Lower lobe of right lung (tissue), 2 donors: ENCODE measurements around the gene TBC1D7. TPM values are rescaled to one million over a fixed set of nuclear protein-coding genes. Genes with fewer than 3 reads are reported as not detected.
A peak's percentile ranks its signal among the peaks of the same experiment; 100 is the strongest.

ENCODE experiments used
- ATAC-seq, 2 donors: fragments of 200-7000 bp; cut with Tn5 transposase; one replicate each; pipeline ENCODE4 v1.9.1; 2020 to 2022; ENCODE audit warnings: mild to moderate bottlenecking in 2 of 2, moderate library complexity in 2 of 2
- DNase-seq: peaks from one replicate; pipeline ENCODE4 v3.0.0-alpha.2; 2020
- H3K27ac ChIP-seq: fragments of 200-600 bp; one replicate; pipeline ENCODE4 v1.8.0; 2022
- H3K27me3 ChIP-seq: fragments of 200-600 bp; one replicate; pipeline ENCODE4 v1.8.0; 2022; ENCODE audit warnings: low read depth
- H3K36me3 ChIP-seq: fragments of 200-600 bp; one replicate; pipeline ENCODE4 v1.8.0; 2022; ENCODE audit warnings: mild to moderate bottlenecking
- H3K4me1 ChIP-seq: fragments of 200-600 bp; one replicate; pipeline ENCODE4 v1.8.0; 2022
- H3K4me3 ChIP-seq: fragments of 200-600 bp; one replicate; pipeline ENCODE4 v1.8.0; 2022; ENCODE audit warnings: mild to moderate bottlenecking
- H3K9me3 ChIP-seq: fragments of 200-600 bp; one replicate; pipeline ENCODE4 v1.8.0; 2022
- intact Hi-C: fragments of 100-400 bp; cut with DNase I; formaldehyde crosslinking; loops from one replicate; pipeline ENCODE4 v1.11.0; 2022
- total RNA-seq: library from RNA; stranded (reverse); fragmentation: NEBNext Ultra II Directional; extraction: Animal tissue kit (Norgen Biotek cat#: 25700); gene quantifications from one replicate; pipeline ENCODE4 v1.2.1, GENCODE V29; 2021
- TF ChIP-seq, protein P1 (sequence below): fragments of 200-600 bp; IDR thresholded peaks from one replicate; pipeline ENCODE4 v1.8.0; 2022; ENCODE audit warnings: antibody characterized with exemption, mild to moderate bottlenecking
- donor health status: DM: no; HTN: yes; CAD: no; lungs with severe emphysema.

The TBC1D7 gene
- total RNA-seq, 1 donor from 2014 or later = 18.8 TPM

DNA sequence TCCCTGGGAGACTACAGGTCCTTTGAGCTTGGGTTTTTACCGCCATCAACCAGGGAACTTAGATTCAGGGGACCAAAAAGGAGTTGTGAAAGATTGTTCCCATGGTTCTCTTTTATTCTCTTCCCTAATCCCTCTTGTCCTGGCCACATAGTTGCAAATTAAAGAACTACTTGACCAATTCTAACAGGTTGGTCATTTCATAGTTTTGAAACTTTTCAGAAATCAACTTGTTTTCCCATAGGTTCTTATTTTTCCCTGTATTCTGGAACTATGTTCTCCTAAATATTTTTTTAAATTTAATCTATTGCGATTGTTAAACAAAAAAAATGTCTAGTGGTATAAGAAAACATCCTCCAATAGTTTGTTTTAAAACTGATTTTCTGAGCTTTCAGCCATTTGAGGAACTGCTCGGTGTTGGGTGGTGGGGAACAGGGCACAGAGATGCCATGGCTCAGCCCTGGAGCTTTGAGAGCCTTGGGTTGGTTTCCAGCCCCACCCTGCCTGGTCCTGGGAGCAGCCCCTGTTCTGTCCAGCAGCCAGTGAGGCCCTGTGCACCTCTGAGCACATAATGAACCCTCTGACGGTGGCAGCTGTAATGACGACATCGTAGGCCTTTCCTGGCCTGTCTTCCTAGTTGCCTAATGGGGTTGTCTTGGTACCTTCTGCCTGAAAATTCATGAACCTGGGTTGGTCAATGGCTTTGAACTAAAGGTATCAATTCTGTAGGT, 53.5 kb downstream of the TBC1D7 start:
- Histone ChIP-seq H3K27me3 (no peaks in the 10 kb centered on the region), H3K27ac (no peak overlapping the region), H3K9me3 (no peaks in the 10 kb centered on the region), H3K4me1 (no peaks in the 10 kb centered on the region), H3K4me3 (peak overlapping the region; percentile 38), H3K36me3 (peaks cover 41% of the 10 kb centered on the region)
- ATAC-seq (no peak), DNase-seq (no peak)
- intact Hi-C loops = no loop called here
- TF ChIP-seq, protein P1, sequence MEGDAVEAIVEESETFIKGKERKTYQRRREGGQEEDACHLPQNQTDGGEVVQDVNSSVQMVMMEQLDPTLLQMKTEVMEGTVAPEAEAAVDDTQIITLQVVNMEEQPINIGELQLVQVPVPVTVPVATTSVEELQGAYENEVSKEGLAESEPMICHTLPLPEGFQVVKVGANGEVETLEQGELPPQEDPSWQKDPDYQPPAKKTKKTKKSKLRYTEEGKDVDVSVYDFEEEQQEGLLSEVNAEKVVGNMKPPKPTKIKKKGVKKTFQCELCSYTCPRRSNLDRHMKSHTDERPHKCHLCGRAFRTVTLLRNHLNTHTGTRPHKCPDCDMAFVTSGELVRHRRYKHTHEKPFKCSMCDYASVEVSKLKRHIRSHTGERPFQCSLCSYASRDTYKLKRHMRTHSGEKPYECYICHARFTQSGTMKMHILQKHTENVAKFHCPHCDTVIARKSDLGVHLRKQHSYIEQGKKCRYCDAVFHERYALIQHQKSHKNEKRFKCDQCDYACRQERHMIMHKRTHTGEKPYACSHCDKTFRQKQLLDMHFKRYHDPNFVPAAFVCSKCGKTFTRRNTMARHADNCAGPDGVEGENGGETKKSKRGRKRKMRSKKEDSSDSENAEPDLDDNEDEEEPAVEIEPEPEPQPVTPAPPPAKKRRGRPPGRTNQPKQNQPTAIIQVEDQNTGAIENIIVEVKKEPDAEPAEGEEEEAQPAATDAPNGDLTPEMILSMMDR = no peak

DNA sequence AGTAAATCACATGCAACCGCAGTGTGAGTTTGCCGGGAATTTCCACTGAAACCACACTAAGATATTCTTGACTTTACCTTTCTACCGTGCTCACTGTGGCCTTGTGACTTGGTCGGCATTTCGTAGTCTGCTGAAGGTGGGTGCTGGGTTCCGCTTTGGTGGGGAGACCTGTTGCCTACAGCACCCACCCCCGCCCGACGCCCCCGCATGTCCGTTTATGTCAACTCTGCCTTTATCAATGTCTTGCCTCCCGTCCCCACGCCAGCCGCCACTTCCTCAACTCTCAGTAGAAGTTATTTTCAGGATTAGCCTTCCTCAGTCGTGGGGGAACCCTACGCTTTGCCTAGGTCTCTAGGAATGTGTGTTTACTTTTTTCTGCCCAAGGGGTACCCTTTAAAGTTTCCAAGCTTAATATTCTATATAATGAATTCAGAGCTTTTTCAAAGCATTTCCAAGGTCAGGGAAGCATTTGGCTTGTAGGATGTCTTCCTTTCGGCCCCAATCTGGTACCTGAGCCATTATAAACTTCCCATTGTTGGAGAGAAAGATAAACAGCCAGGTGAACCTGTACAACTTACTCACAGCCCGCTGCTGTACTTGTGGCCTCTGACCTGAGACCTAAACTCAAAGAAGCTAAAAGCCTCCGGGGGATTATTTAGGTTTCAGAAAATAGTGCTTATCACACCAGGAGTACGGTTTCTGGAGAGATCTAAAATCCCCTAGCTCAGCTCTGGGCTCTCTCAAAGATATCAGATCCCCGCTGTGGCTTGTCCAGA, 54.2 kb downstream of the TBC1D7 start:
- intact Hi-C loops = no loop called here
- H3K4me3 ChIP-seq = peak overlapping the region; percentile 38

DNA sequence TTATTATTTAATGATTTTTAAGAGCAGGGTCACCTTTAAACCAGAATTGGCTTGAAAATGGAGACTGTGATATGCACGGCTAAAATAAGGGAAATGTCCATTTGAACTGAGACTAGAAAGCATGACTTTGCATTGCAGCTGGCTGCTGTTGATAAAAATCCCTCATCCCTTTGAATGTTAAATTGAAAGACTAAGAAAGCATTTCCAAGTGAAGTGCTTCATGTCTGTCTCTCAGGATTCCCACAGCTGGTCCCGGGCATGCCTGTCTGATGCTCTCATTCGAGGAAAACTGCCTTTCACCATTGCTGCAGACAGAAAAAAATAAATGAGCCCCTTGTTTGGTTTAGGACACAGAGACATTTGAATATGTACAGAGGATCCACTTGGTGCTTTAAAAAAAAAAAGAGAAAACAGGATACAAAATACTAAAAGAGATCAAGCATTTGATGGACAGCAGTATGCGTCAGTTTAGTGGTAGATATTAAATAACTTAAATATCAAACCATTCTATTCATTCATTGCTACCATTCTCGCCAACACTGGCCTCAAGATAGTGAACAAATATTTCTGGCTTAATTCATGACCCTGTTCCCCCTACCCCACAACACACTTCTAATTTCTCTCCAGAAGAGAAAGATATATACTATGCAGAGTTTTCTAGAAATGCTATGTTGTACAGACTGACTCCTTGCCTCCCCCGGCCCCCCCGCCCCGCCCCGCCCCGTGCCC, 55.0 kb downstream of the TBC1D7 start:
- intact Hi-C loops = no loop called here
- Histone ChIP-seq H3K9me3 (no peaks in the 10 kb centered on the region), H3K36me3 (peaks cover 27% of the 10 kb centered on the region), H3K27me3 (no peaks in the 10 kb centered on the region), H3K27ac (peak overlapping the region; percentile 50), H3K4me1 (peaks cover 9% of the 10 kb centered on the region), H3K4me3 (peak overlapping the region; percentile 38)
- TF ChIP-seq, protein P1 = no peak
- ATAC-seq = peak in 1 of 2 donors; percentile 5
- no peak for DNase-seq

More for the DNA sequence above, 54.2 kb downstream of the TBC1D7 start:
- ATAC-seq = peak; percentile 41 to 56
- TF ChIP-seq, protein P1 = no peak
- Histone ChIP-seq H3K36me3 (peaks cover 34% of the 10 kb centered on the region), H3K4me1 (peaks cover 5% of the 10 kb centered on the region), H3K27me3 (no peaks in the 10 kb centered on the region), H3K27ac (peak overlapping the region; percentile 31), H3K9me3 (no peaks in the 10 kb centered on the region)
- peak; percentile 86 for DNase-seq

DNA sequence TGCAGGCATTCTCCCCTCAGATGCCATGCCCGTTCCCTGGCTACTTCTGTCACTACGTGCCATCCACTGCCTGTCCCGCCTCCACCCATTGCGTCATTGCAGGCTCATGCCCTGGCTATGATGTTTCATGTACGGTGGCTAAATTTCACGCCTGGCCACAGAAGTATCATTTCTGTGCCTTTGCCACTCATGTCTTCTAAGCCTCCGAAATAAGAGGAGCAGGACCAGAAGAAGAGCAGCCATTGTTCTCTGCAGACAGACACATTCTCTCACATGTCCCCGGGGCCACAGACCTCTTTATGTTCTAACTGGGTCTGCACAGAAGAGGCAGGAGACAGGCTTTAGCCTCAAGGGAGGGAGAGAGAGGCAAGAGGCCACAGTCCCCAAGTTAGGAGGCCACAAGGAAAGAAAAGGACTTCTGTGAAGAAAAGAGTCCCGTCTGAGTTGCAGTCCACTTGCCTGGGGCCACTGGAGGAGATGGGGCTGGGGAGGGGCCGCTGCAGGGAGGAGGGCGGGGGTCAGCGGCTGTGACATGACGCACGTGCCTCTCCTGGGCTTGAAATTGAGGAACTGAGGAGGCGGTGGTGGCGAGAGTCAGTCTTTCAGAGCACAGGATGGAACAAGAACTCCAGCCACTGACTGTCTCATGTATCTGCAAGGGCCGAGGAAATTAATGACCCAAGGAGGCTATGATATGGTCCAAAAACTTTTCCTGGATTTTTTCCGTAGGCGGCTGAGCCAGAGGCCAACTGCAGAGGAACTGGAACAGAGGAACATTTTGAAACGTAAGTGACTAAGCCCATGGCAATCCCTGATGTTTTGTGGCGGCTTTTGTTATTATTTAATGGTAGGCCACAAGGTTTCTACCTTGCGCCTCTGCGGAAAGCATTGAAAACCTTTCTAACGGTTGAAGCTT, 55.9 kb downstream of the TBC1D7 start:
- H3K4me1 ChIP-seq = peaks cover 9% of the 10 kb centered on the region
- peak overlapping the region; percentile 50 for H3K27ac ChIP-seq
- ATAC-seq = peak; percentile 66 to 84
- H3K36me3 ChIP-seq = peaks cover 17% of the 10 kb centered on the region
- TF ChIP-seq, protein P1 = no peak
- peak overlapping the region; percentile 38 for H3K4me3 ChIP-seq
- peak; percentile 85 for DNase-seq
- intact Hi-C loops = no loop called here
- no peaks in the 10 kb centered on the region for H3K27me3 ChIP-seq
- no peaks in the 10 kb centered on the region for H3K9me3 ChIP-seq
